ENCODE measurements around the gene ATP8B2.
"Not testable (repeated sequence)": the region's sequence is repeated elsewhere in the genome, so short reads cannot be mapped to it uniquely, and the experiment has no call there.

Gene ATP8B2

GRCh38 chr1:154324669-154325582 is at the start of gene ATP8B2:
ATP8B2 (plus strand) TSS chr1:154325525; CDS start chr1:154328142, 2,617 bp downstream.
- DNase-seq, result peak; percentile 75

GRCh38 chr1:154276797-154277196 is 48.5 kb upstream of the ATP8B2 start:
- no peak for DNase-seq

GRCh38 chr1:154287591-154287990 is 37.7 kb upstream of the ATP8B2 start:
- not testable (repeated sequence) for DNase-seq

DNA sequence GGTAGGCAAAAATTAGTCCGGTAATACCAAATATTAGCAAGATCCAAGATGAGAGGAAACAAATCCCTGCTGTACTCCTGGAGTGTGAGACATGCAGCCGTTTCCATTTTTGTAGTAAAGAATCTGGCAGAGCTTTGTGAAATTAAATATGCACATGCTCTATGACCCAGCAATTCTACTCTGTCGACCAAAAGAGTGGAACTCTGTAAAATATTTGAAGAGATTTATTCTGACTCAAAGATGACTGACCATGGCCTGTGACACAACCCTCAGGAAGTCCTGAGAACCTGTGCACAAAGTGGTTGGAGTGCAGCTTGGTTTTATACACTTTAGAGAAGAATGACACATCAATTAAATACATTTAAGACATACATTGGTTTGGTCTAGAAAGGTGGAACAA is 36.7 kb upstream of the ATP8B2 start:
- DNase-seq, result no peak

- no peak for DNase-seq
Measured at GRCh38 chr1:154290921-154291320, 34.4 kb upstream of the ATP8B2 start.

DNA sequence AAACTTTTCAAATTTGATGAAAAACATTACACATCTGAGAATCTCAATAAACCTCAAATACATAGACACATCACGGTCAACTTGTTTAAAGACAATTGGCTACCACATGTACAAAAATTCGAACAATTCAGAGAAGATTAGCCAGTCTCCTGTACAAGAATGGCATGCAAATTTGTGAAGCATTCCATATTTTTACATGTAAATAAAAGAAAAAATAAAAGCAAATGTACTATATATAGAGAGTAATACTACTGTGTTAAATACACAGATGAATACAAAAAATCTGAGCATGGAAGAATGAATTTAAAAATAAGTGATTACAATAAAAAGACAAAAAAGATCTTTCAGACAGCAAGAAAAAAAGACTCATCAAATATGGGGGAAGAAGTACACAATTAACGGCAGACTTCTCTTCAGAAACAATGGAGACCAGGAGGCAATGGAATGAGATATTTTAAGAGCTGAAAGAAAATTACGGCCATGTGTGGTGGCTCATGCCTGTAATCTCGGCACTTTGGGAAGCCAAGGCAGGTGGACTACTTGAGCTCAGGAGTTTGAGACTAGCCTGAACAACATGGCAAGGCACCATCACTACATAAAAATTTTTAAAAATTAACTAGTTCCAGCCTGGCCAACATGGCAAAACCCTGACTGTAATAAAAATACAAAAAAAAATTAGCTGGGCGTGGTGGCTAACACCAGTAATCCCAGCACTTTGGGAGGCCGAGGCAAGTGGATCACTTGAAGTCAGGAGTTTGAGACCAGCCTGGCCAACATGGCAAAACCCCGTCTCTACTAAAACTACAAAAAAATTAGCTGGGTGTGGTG is 29.7 kb upstream of the ATP8B2 start:
- peak; percentile 9 for DNase-seq

- DNase-seq, result no peak
Measured at GRCh38 chr1:154301582-154301981, 23.7 kb upstream of the ATP8B2 start.

DNA sequence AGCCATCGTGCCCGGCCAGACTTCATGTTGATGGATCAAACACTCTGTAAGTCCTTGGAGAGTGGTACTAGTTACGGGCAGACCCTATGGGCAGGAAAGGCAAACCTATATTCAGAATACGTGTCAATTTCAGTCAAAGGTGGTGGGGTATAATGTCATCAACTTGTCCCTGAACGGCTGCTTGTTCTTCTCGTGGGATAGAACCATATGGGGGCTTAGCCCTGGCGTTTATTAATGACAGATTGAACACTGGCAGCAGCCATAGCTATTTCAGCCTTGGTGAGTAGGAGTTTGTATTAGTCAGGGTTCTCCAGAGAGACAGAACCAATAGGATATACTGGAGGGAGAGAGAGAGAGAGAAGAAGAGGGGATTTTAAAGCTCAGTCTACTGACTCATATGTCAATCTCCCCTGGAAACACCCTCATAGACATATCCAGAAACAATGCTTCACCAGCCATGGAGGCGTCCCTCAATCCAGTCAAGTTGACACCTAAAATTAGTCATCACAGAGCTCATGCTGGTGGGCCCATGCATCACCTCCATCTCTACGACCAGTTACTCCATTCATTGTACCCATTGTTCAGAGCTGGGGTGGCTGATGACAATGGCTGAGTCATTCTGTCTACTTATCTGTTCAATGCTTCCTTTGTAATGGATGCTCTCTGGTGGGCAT is 20.5 kb upstream of the ATP8B2 start:
- no peak for DNase-seq

GRCh38 chr1:154306151-154306550 is 19.2 kb upstream of the ATP8B2 start:
- no peak for DNase-seq

DNA sequence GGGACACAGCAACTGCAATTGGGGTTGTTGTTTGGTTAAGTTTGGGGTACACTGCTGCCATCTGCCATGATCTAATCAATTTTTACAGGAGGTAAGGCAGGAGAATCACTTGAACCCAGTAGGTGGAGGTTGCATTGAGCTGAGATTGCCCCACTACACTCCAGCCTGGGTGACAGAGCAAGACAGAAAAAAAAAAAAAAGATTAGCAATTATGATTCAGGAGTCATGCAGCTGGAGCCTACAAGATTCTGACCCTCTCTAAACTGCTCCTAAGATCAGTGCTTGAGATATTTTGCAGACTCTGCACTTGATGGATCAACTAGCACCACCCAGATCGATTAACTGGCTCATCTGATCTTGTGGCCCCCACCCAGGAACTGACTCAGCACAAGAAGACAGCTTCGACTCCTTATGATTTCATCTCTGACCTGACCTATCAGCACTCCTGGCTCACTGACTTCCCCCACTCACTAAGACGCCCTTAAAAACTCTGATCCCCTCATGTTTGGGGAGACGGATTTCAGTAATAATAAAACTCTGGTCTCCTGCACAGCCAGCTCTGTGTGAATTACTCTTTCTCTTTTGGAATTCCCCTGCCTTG is 17.6 kb upstream of the ATP8B2 start:
- DNase-seq, result not testable (repeated sequence)

DNA sequence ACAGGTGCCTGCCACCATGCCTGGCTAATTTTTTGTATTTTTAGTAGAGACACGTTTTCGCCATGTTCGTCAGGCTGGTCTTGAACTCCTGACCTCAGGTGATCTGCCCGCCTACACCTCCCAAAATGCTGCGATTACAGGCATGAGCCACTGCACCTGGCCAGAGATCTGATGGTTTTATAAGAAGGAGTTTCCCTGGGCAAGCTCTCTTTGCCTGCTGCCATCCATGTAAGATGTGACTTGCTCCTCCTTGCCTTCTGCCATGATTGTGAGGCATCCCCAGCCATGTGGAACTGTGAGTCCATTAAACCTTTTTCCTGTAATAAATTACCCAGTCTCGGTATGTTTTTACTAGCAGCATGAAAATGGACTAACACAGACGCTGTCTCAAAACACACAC is 16.2 kb upstream of the ATP8B2 start:
- DNase-seq, result not testable (repeated sequence)

DNA sequence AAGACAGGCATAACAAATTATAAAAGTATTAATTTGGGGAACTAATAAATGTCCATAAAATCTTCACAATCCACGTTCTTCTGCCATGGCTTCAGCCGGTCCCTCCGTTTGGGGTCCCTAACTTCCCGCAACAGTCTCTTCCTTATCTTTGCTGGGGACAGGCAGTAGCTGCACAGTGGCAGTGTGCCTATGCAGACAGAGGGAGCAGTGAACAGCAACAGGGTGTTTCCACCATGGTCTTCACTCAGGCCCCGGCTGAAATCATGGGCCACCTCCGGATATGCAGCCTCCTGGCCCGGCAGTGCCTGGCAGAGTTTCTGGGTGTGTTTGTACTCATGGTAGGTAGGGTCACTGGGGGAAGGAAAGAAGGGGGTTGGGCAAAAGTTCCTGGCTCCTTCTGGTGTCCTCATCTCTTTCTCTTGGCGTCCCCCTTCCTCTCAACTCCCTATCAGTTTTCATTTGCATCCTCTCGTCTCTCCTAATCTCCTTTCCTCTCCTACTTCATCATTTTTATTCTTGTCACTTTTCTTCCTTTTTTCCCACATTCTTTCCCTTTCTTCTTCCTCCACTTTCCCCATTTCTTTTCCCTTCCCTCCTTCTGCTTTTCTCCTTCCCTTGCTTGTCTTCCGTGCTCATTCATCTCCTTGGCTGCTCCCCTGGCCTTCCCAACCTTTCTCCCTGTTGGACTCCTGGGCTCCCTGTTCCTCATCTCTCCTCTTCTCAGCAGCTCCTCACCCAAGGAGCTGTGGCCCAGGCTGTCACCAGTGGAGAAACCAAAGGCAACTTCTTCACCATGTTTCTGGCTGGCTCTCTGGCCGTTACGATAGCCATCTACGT is 12.9 kb upstream of the ATP8B2 start:
- DNase-seq, result not testable (repeated sequence)

GRCh38 chr1:154313066-154313356 is 12.3 kb upstream of the ATP8B2 start:
- no peak for DNase-seq

DNA sequence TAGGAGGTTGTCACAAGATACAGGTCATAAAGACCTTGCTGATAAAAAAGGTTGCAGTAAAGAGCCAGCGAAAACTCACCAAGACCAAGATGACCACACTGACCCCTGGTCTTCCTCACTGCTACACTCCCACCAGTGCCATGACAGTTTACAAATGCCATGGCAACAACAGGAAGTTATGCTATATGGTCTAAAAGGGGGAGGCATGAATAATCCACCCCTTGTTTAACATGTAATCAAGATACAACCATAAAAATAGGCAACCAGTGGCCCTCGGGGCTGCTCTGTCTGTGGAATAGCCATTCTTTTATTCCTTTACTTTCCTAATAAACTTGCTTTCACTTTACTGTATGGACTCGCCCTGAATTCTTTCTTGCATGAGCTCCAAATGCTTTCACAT is 11.1 kb upstream of the ATP8B2 start:
- not testable (repeated sequence) for DNase-seq

DNA sequence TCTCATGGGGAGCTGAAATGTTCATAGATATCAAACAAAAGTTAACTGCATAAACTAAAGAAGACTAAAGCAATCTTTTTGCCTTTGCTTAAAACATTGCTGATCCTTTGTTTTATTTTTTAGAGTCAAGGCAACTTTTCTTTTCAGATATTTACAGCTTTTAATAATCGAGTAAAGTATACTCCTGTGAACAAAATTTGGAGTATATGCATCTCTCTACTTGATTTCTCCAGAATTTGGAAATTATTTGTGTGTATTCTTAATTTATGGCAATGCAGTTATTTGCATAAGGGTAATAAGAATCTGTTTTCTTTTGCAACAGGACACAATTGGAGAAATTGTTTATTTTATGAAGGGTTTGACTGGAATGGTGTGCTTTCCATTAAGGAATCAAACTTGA is 8.6 kb upstream of the ATP8B2 start:
- no peak for DNase-seq

DNA sequence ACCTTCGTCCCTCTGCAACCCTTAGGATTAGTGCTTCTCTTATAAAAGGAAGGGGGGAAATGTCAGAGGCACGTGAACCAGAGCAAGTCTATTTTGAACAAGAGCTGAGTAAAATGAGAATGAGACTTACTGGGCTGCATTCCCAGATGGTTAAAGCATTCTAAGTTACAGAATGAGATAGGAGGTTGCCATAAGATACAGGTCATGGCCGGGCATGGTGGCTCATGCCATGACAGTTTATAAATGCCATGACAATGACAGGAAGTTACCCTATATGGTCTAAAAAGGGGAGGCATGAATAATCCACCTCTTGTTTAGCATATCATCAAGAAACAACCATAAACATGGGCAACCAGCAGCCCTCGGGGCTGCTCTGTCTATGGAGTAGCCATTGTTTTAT is 6.9 kb upstream of the ATP8B2 start:
- no peak for DNase-seq

DNA sequence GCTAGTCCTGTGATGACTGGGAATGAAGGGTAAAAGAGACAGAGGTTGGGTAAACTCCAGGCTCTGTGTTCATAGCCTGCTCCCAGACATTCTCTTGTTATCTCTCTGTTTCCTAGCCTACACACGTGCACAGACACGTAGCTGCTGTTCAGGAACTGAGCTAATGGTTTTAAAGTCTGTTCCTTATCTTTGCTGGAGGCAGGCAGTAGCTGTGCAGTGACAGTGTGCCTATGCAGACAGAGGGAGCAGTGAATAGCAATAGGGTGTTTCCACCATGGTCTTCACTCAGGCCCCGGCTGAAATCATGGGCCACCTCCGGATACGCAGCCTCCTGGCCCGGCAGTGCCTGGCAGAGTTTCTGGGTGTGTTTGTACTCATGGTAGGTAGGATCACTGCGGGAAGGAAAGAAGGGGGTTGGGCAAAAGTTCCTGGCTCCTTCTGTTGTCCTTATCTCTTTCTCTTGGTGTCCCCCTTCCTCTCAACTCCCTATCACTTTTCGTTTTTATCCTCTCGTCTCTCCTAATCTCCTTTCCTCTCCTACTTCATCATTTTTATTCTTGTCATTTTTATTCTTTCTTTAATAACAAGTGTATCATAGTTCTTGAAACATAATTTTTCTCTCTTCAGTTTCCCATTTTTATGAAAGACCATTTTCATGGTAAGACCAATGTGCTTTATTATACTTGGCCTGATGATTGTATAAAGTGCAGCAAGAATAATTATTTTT is 4.3 kb upstream of the ATP8B2 start, which contains the start of gene AQP10:
Gene AQP10 (plus strand): TSS at position 212 of the 727 bp plus-strand sequence. CDS start 63 bp downstream, at position 275.
- no peak for DNase-seq

GRCh38 chr1:154321609-154321934 is 3.8 kb upstream of the ATP8B2 start:
- not testable (repeated sequence) for DNase-seq

- no peak for DNase-seq
Measured at GRCh38 chr1:154323493-154323892, 1.8 kb upstream of the ATP8B2 start.

DNA sequence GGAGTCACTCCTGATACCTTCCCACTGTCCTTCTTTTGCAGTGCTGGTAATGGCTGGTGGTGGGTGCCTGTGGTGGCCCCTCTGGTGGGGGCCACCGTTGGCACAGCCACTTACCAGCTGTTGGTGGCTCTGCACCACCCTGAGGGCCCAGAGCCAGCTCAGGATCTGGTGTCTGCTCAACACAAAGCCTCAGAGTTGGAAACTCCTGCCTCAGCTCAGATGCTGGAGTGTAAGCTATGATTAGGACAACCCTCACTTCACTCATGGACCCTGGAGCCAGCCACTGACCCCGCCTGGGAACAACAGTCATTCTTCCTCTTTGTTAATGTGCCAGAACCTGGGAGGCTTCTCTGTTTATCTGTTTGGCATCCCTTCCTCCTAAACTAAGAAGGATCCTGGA is 1.1 kb upstream of the ATP8B2 start:
- no peak for DNase-seq
